Measurements from ENCODE around the gene CELA1.

GRCh38 chr12:51343201-51343600 lies 3.3 kb downstream of the CELA1 start:
- no peak for TF ChIP-seq POLR2A (IDR thresholded peaks at IDR 0.05; ENCODE audit: low read depth, low read length)
- no peak for TF ChIP-seq POLR2AphosphoS5 (IDR thresholded peaks at IDR 0.05; ENCODE audit: low read depth, low read length)

All from GM12891 (cell line).